Measurements from ENCODE around the gene CARMIL3.

The CARMIL3 gene

DNA sequence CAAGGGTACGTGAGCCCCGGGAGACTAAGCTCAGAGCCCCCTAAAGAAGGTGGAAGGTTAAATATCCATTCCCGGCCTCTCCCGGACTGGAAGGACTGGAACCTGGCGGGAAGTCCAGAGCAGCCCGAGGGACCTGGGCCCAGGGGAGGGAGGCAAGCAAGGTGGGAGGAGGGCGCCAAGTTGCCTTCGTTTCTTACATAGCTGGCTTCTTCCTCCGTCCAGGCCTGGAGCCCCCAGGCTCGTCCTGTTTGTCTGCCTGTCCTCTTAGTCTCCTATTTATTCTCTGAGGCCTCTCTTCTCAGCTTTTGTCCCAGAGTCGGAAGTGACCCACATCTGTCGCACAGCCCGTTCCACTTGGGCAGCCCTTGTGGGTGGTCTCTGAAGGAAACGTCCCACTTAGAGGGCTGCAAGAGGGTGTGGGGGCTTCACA is 43.0 kb downstream of the CARMIL3 start:
- Histone ChIP-seq H3K9ac (ENCODE audit: low read length) (peak overlapping the region; percentile 100), H3K36me3 (replicated peaks; ENCODE audit: low read depth, low read length) (peaks cover 26% of the 10 kb centered on the region), H3K79me2 (ENCODE audit: low read length) (peaks cover 17% of the 10 kb centered on the region), H3K4me2 (ENCODE audit: low read length) (peak overlapping the region; percentile 97), H3K27ac (ENCODE audit: low read length) (peak overlapping the region; percentile 79), H4K20me1 (ENCODE audit: insufficient read depth, low read length) (no peaks in the 10 kb centered on the region), H3K4me3 (ENCODE audit: low read length) (peak overlapping the region; percentile 93), H3K4me1 (ENCODE audit: low read length) (peaks cover 22% of the 10 kb centered on the region), H3K27me3 (ENCODE audit: low read depth, low read length) (no peaks in the 10 kb centered on the region), H2AFZ (ENCODE audit: low read depth, low read length) (peak overlapping the region; percentile 43; the same call in 1 of the 2 replicates), H3K9me3 (ENCODE audit: insufficient read depth, low read length) (no peaks in the 10 kb centered on the region)
- TF ChIP-seq EZH2phosphoT487 (IDR thresholded peaks at IDR 0.05; ENCODE audit: low read depth) (no peak), CTCF (IDR thresholded peaks at IDR 0.05; ENCODE audit: low read depth, low read length) (no peak)

GRCh38 chr14:24095271-24096068 is 43.7 kb downstream of the CARMIL3 start:
- Histone ChIP-seq H2AFZ (ENCODE audit: low read depth, low read length) (no peak overlapping the region), H4K20me1 (ENCODE audit: insufficient read depth, low read length) (no peaks in the 10 kb centered on the region), H3K4me1 (ENCODE audit: low read length) (peaks cover 18% of the 10 kb centered on the region), H3K79me2 (ENCODE audit: low read length) (peaks cover 17% of the 10 kb centered on the region), H3K36me3 (replicated peaks; ENCODE audit: low read depth, low read length) (peaks cover 32% of the 10 kb centered on the region), H3K9ac (ENCODE audit: low read length) (peak overlapping the region; percentile 100), H3K4me2 (ENCODE audit: low read length) (peak overlapping the region; percentile 97), H3K27ac (ENCODE audit: low read length) (peak overlapping the region; percentile 79), H3K27me3 (ENCODE audit: low read depth, low read length) (no peaks in the 10 kb centered on the region), H3K4me3 (ENCODE audit: low read length) (peak overlapping the region; percentile 93), H3K9me3 (ENCODE audit: insufficient read depth, low read length) (no peaks in the 10 kb centered on the region)
- no peak for TF ChIP-seq CTCF (IDR thresholded peaks at IDR 0.05; ENCODE audit: low read depth, low read length)
- no peak for TF ChIP-seq EZH2phosphoT487 (IDR thresholded peaks at IDR 0.05; ENCODE audit: low read depth)

DNA sequence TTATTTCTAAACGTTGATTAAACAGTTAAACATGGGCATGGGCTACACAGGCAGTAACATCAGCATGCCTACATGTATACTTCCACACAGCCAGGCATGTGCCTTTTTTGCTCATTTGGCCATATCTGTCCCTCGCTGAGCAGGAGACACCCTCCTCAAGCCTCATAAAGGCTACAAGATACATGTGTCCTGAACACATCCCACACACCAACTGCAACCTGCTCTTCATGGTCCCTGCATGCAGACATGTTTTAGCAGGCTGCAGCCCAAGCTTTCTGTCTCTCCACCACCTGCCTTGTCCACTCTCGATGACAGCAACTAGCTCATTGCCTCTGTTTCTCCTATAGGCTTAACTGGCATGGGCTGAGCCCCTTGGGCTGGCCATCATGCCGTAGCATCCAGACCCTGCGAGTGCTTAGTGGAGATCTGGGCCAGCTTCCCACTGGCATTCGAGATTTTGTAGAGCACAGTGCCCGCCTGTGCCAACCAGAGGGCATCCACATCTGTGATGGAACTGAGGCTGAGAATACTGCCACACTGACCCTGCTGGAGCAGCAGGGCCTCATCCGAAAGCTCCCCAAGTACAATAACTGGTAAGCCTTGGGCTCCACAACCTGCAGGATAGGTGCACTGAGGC is 44.9 kb downstream of the CARMIL3 start:
- Histone ChIP-seq H3K9me3 (ENCODE audit: insufficient read depth, low read length) (no peaks in the 10 kb centered on the region), H3K27me3 (ENCODE audit: low read depth, low read length) (no peaks in the 10 kb centered on the region), H3K4me1 (ENCODE audit: low read length) (peaks cover 15% of the 10 kb centered on the region), H3K36me3 (replicated peaks; ENCODE audit: low read depth, low read length) (peaks cover 37% of the 10 kb centered on the region), H4K20me1 (ENCODE audit: insufficient read depth, low read length) (no peaks in the 10 kb centered on the region), H3K79me2 (ENCODE audit: low read length) (peaks cover 17% of the 10 kb centered on the region), H3K9ac (ENCODE audit: low read length) (no peak overlapping the region), H3K4me3 (ENCODE audit: low read length) (no peak overlapping the region), H3K27ac (ENCODE audit: low read length) (no peak overlapping the region), H3K4me2 (ENCODE audit: low read length) (no peak overlapping the region), H2AFZ (ENCODE audit: low read depth, low read length) (no peak overlapping the region)
- TF ChIP-seq CTCF (IDR thresholded peaks at IDR 0.05; ENCODE audit: low read depth, low read length) (no peak), EZH2phosphoT487 (IDR thresholded peaks at IDR 0.05; ENCODE audit: low read depth) (no peak)

DNA sequence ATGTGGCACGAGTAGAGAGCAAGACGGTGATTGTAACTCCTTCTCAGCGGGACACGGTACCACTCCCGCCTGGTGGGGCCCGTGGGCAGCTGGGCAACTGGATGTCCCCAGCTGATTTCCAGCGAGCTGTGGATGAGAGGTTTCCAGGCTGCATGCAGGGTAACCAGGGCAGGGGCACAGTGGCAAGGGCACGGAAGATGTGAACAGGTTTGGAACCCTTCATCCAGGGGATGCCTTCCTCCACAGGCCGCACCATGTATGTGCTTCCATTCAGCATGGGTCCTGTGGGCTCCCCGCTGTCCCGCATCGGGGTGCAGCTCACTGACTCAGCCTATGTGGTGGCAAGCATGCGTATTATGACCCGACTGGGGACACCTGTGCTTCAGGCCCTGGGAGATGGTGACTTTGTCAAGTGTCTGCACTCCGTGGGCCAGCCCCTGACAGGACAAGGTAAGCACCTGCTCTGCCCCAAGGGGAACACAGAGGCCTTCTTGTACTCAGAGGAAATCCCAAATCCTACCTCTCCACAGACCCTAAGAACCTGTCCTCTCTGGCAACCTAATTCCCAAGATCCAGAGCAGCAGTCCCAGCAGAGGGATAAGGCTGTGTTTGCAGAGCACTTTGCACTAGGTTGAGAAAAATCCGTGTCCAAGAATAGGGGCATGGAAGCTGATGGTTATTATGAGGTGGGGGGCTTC is 46.6 kb downstream of the CARMIL3 start:
- no peaks in the 10 kb centered on the region for H3K27me3 ChIP-seq (ENCODE audit: low read depth, low read length)
- no peaks in the 10 kb centered on the region for H3K9me3 ChIP-seq (ENCODE audit: insufficient read depth, low read length)
- H3K4me2 ChIP-seq (ENCODE audit: low read length): no peak overlapping the region
- H3K4me1 ChIP-seq (ENCODE audit: low read length): peaks cover 12% of the 10 kb centered on the region
- peaks cover 17% of the 10 kb centered on the region for H3K79me2 ChIP-seq (ENCODE audit: low read length)
- peaks cover 50% of the 10 kb centered on the region for H3K36me3 ChIP-seq (replicated peaks; ENCODE audit: low read depth, low read length)
- H3K27ac ChIP-seq (ENCODE audit: low read length): no peak overlapping the region
- no peak for TF ChIP-seq CTCF (IDR thresholded peaks at IDR 0.05; ENCODE audit: low read depth, low read length)
- no peak for TF ChIP-seq EZH2phosphoT487 (IDR thresholded peaks at IDR 0.05; ENCODE audit: low read depth)
- H3K9ac ChIP-seq (ENCODE audit: low read length): no peak overlapping the region
- no peaks in the 10 kb centered on the region for H4K20me1 ChIP-seq (ENCODE audit: insufficient read depth, low read length)
- H3K4me3 ChIP-seq (ENCODE audit: low read length): no peak overlapping the region
- no peak overlapping the region for H2AFZ ChIP-seq (ENCODE audit: low read depth, low read length)
